Right lobe of liver (tissue), 6 donors: ENCODE measurements around the gene TXLNG. TPM values are rescaled to one million over a fixed set of nuclear protein-coding genes. Genes with fewer than 3 reads are reported as not detected.

ENCODE experiments used
- ATAC-seq, 4 donors: fragments of 200-7000 bp; cut with Tn5 transposase; one replicate each; pipeline ENCODE4 v1.9.1; 2020; ENCODE audit warnings: mild to moderate bottlenecking in 4 of 4, moderate library complexity in 4 of 4
- DNase-seq, 3 donors: peaks; one replicate each; pipeline ENCODE4 v3.0.0-alpha.2; 2020
- H3K27ac ChIP-seq, 3 donors: fragments of 200-600 bp; one replicate each; pipeline ENCODE4 v1.8.0; 2022
- H3K27me3 ChIP-seq, 2 donors: fragments of 200-600 bp; one replicate each; pipeline ENCODE4 v1.8.0; 2022
- H3K36me3 ChIP-seq, 4 donors: fragments of 200-600 bp; sonication (generic) in 1 of 4; one replicate each; pipeline versions ENCODE4 v1.5.1 to v1.8.0; 2017 to 2022; ENCODE audit warnings: control low read depth in 1 of 4
- H3K4me1 ChIP-seq, 4 donors: fragments of 200-600 bp; sonication (generic) in 1 of 4; one replicate each; pipeline versions ENCODE4 v1.5.1 to v1.8.0; 2017 to 2022; ENCODE audit warnings: control low read depth in 1 of 4
- H3K4me3 ChIP-seq, 3 donors: fragments of 200-600 bp; one replicate each; pipeline ENCODE4 v1.8.0; 2022
- H3K9me3 ChIP-seq, 4 donors: fragments of 200-600 bp; sonication (generic) in 1 of 4; one replicate each; pipeline versions ENCODE4 v1.5.1 to v1.8.0; 2017 to 2022; ENCODE audit warnings: control low read depth in 1 of 4
- POLR2A ChIP-seq: fragments of 450-650 bp; IDR thresholded peaks from one replicate; pipeline ENCODE4 v1.6.1; 2017; ENCODE audit warnings: antibody characterized with exemption, mild to moderate bottlenecking
- WGBS: methylation state at CpG from one replicate; pipeline ENCODE4 v1.1.6; 2018; ENCODE audit warnings: low coverage, low lambda C conversion rate; ENCODE audit not compliant: insufficient coverage; ENCODE audit errors: missing lambda C conversion rate; 5-methylcytosine and 5-hydroxymethylcytosine counted together
- intact Hi-C, 2 donors: fragments of 100-400 bp; cut with DNase I; formaldehyde crosslinking; loops; one replicate each; pipeline versions ENCODE4 v1.11.2 to v1.14.1; 2022
- total RNA-seq, 6 experiments: library from RNA; depleted of rRNA in 2 of 6; stranded (reverse); fragments of >200 nt in 2 of 6; fragmentation: NEBNext Ultra II Directional in 3 of 6; extraction: Animal tissue kit (Norgen Biotek cat#: 25700) in 3 of 6; gene quantifications; one replicate each; pipeline versions ENCODE4 v1.1.0 to v1.2.4, GENCODE V29; 2016 to 2023
- TF ChIP-seq, protein P1 (sequence below), 4 donors: fragments of 200-600 bp in 3 of 4; fragments of 450-650 bp in 1 of 4; IDR thresholded peaks; one replicate each; pipeline versions ENCODE4 v1.5.1 to v1.8.0; 2016 to 2022; ENCODE audit warnings: antibody characterized with exemption in 4 of 4, mild to moderate bottlenecking in 2 of 4
- donor health status: DM: no; HTN: yes; CAD: no.
- donor health status: DM: no; HTN: no; CAD: no.
- donor health status: DM: no; HTN: no; CAD: no.
- donor health status: DM: no; HTN: yes; CAD: no.
- donor health status: DM: no; HTN: yes; CAD: no.

Gene TXLNG
- total RNA-seq, 6 experiments from 2014 or later: 3.9 to 9.3 (median 7.3) TPM

DNA sequence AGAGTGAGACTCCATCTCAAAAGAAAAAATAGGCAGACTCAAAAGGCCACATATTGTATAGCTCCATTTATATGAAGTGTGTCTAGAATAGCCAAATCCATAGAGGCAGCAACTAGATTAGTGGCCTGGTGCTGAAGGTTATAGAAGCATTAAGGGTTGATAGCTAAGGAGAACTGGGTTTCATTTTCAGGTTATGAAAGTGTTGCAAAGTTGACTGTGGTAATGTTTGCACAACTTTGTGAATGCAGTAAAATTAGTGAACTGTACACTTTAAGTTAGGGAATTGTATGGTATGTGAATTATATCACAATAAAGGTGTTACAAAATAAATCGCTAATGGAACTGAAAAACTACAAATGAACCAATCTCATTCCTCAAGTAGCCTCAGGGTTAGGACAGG, 28.3 kb downstream of the TXLNG start:
- TF ChIP-seq POLR2A: no peak
- TF ChIP-seq, protein P1, sequence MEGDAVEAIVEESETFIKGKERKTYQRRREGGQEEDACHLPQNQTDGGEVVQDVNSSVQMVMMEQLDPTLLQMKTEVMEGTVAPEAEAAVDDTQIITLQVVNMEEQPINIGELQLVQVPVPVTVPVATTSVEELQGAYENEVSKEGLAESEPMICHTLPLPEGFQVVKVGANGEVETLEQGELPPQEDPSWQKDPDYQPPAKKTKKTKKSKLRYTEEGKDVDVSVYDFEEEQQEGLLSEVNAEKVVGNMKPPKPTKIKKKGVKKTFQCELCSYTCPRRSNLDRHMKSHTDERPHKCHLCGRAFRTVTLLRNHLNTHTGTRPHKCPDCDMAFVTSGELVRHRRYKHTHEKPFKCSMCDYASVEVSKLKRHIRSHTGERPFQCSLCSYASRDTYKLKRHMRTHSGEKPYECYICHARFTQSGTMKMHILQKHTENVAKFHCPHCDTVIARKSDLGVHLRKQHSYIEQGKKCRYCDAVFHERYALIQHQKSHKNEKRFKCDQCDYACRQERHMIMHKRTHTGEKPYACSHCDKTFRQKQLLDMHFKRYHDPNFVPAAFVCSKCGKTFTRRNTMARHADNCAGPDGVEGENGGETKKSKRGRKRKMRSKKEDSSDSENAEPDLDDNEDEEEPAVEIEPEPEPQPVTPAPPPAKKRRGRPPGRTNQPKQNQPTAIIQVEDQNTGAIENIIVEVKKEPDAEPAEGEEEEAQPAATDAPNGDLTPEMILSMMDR (IDR thresholded peaks at IDR 0.05): no peak
- intact Hi-C loops: no loop called here
- H3K9me3 ChIP-seq: no peaks in the 10 kb centered on the region
- no peaks in the 10 kb centered on the region for H3K4me1 ChIP-seq
- DNase-seq: no peak
- 73% methylated on average over 1 of the region's 1 CpG for WGBS
- ATAC-seq: peak in 1 of 4 donors; percentile 46
- no peak overlapping the region for H3K4me3 ChIP-seq
- no peaks in the 10 kb centered on the region for H3K36me3 ChIP-seq
- H3K27me3 ChIP-seq: no peaks in the 10 kb centered on the region
- no peak overlapping the region for H3K27ac ChIP-seq

DNA sequence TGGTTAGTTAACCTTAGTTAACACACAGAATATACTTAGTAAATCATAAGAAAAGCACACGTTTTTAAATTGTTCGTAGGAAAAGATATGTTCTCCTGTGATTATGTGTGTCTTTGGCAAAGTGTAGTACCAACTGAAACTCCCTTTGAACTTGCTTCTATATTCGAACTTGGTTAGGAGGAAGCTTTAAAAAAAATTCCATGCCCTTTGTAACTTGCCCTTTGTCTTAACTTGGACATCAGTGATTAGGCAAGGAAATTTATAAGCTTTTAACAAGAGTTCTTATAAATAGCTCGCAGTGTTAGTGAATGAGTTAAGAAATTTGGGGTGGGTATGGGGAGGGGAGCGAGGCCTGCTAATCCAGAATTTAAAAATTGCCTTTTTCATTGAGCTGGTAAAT, 33.4 kb downstream of the TXLNG start:
- no peaks in the 10 kb centered on the region for H3K4me1 ChIP-seq
- H3K4me3 ChIP-seq: no peak overlapping the region
- ATAC-seq (peak in 1 of 4 donors; percentile 45), DNase-seq (no peak)
- H3K27me3 ChIP-seq: no peaks in the 10 kb centered on the region
- no peaks in the 10 kb centered on the region for H3K9me3 ChIP-seq
- no peak overlapping the region for H3K27ac ChIP-seq
- WGBS: 63% methylated on average over 5 of the region's 5 CpGs
- intact Hi-C loops: no loop called here
- TF ChIP-seq, protein P1 (IDR thresholded peaks at IDR 0.05): no peak
- TF ChIP-seq POLR2A: no peak
- H3K36me3 ChIP-seq: no peaks in the 10 kb centered on the region

DNA sequence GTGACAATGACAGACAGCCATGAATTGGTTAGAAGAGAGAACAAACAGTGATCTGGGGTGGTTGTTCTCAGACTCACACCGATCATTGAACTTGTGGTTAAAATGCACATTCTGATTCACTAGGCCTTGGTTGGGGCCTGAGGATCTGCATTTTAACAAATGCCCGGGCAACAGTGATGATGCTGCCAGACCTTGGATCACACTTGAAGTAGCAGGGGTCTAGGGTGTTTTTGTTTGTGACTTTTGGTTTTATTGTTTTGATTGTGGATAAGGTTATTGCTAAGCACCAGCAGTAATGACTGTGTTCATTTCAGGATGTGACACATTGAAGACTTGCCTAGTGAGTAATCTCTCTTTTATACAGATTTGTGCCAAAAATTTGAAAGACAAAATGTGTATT, 36.5 kb downstream of the TXLNG start:
- H3K4me3 ChIP-seq: no peak overlapping the region
- WGBS: 100% methylated on average over 1 of the region's 2 CpGs
- no peak overlapping the region for H3K27ac ChIP-seq
- ATAC-seq (no peak), DNase-seq (no peak)
- intact Hi-C loops: no loop called here
- no peaks in the 10 kb centered on the region for H3K9me3 ChIP-seq
- no peaks in the 10 kb centered on the region for H3K27me3 ChIP-seq
- H3K36me3 ChIP-seq: no peaks in the 10 kb centered on the region
- TF ChIP-seq, protein P1 (IDR thresholded peaks at IDR 0.05): no peak
- H3K4me1 ChIP-seq: peaks cover 0 to 10% (median 1%) of the 10 kb centered on the region in 4 donors

DNA sequence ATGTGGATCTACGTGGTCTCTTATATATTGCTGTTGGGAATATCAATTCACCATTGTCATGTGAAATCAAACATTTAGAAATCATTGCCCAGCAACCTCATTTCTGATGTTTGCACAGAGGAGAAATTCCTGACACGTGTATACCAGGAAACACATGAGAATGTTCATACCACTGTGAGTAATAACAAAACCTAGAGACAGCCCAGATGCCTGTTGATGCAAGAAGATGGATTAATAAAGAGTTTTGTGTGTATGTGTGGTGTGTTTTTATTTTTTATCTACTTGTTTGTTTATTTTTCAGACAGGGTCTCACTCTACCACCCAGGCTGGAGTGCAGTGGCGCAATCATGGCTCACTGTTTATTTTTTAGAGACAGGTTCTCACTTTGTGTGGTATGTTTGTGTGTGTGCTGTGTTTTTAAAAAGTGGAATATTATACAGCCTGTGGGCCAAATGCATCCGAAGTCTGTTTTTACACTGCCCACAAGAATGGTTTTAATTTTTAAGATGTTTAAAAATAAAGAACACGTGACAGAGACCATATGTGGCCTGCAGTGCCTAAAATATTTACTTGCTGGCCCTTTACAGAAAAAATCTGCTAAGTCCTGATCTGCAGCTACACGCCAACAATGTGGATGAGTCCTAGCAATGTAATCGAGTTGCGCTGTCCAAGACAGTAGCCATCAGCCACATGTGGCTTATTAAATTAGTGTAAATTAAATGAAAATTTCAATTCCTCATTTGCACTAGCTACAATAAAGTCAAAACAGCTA, 39.2 kb downstream of the TXLNG start:
- H3K27me3 ChIP-seq: no peaks in the 10 kb centered on the region
- DNase-seq (no peak), ATAC-seq (peak in 3 of 4 donors; percentile 19 to 69 (median 64))
- WGBS: 58% methylated on average over 8 of the region's 8 CpGs
- H3K27ac ChIP-seq: peak overlapping the region in 1 of 3 donors; percentile 28
- intact Hi-C loops: no loop called here
- peaks cover 0 to 10% (median 1%) of the 10 kb centered on the region in 4 donors for H3K4me1 ChIP-seq
- peaks cover 0 to 10% (median 3%) of the 10 kb centered on the region in 4 donors for H3K36me3 ChIP-seq
- no peak overlapping the region for H3K4me3 ChIP-seq
- no peak for TF ChIP-seq POLR2A
- no peaks in the 10 kb centered on the region for H3K9me3 ChIP-seq

DNA sequence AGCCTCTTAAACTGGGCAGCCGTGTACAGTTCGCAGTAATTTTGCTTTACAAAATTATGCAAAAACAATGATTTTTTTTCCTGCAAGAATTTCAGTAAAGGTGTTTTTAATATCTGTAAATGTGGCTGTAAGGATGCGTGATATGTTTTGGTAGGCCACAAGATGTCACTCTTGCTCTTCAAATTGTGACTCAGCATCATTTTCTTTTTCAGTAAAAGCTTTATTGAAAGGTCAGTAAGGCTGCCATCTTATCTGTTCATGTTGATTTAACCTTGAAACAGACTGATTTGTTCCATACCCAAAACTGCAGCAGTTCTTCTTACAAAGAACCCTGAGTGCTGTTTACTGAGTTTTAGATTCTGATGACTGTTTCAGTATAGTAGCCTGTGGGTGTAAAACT, 39.9 kb downstream of the TXLNG start:
- DNase-seq (no peak), ATAC-seq (peak; percentile 79 to 91 (median 86))
- H3K4me3 ChIP-seq: no peak overlapping the region
- TF ChIP-seq, protein P1 (IDR thresholded peaks at IDR 0.05): peak; percentile 55 to 73 (median 62)
- no peak for TF ChIP-seq POLR2A
- no peaks in the 10 kb centered on the region for H3K9me3 ChIP-seq
- H3K27ac ChIP-seq: no peak overlapping the region
- intact Hi-C loops: no loop called here
- WGBS: 14% methylated on average over 3 of the region's 3 CpGs
- H3K4me1 ChIP-seq: peaks cover 0 to 10% (median 1%) of the 10 kb centered on the region in 4 donors
- no peaks in the 10 kb centered on the region for H3K27me3 ChIP-seq
- peaks cover 0 to 10% (median 4%) of the 10 kb centered on the region in 4 donors for H3K36me3 ChIP-seq
